ENCODE measurements around the gene CRLF1. TPM values are rescaled to one million over a fixed set of nuclear protein-coding genes. Genes with fewer than 3 reads are reported as not detected.
A peak's percentile ranks its signal among the peaks of the same experiment; 100 is the strongest.

The CRLF1 gene
- total RNA-seq, 1 experiment from 2014 or later, result 16.2 TPM

DNA sequence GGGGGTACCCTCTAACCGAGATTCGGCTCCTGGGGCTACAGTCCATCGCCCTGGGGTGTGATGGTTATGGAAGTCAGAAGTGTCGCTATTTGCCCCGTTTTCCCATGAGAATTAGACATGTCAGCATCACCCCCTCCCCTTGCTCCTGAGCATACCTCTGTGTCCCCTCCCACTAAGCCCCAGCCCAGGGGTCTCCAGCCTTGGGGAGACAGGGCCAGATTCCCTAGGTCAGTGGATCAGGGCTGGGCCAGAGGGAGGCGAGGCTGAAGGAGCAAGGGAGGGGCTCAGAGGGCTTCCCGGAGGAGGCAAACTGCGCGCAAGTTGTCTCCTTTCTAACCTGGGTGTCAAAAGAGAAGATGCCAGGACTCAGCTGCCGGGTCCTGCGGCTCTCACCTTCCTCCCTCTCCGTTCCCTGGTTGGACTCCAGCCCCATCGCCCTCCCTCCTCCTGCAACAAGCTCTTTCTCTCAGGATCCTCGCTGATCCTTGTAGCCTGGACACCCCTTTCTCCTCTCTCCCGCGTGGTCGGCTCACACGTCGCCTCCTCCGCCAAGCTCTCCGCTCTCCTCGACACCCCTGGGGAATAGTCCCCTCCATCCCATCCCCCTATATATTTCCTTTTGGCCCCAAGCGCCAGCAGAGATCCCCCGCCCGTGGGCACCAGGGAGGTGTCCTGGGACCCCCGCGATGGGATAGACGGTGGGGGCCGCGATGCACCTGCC lies 5.6 kb upstream of the CRLF1 start:
- Histone ChIP-seq H4K8ac (replicated peaks; ENCODE audit: insufficient read length, low read depth, low read length) (no peak overlapping the region), H3K9me3 (ENCODE audit: control insufficient read depth, low read depth, low read length) (no peaks in the 10 kb centered on the region), H3K4me1 (ENCODE audit: insufficient read depth, low read length) (peaks cover 17% of the 10 kb centered on the region), H2AK5ac (ENCODE audit: insufficient read length, low read length) (no peak overlapping the region), H3K79me2 (ENCODE audit: insufficient read depth, low read length) (no peaks in the 10 kb centered on the region), H3K23ac (ENCODE audit: insufficient read length, low read depth, low read length) (no peak overlapping the region), H3K56ac (ENCODE audit: insufficient read length, low read depth, low read length) (no peak overlapping the region), H4K5ac (ENCODE audit: insufficient read length, low read depth, low read length) (no peak overlapping the region), H3K9ac (ENCODE audit: extremely low read depth, insufficient read length, low read length) (no peak overlapping the region), H3K4ac (ENCODE audit: low read depth, low read length) (no peak overlapping the region), H3K27me3 (ENCODE audit: insufficient read depth, low read length) (peaks cover 67% of the 10 kb centered on the region), H3K18ac (ENCODE audit: insufficient read length, low read depth, low read length) (no peak overlapping the region), H3K14ac (ENCODE audit: insufficient read depth, low read length) (no peak overlapping the region), H3K27ac (ENCODE audit: insufficient read length, low read depth, low read length) (no peak overlapping the region), H2BK20ac (ENCODE audit: low read depth, low read length, poor library complexity, severe bottlenecking) (no peak overlapping the region), H2BK15ac (ENCODE audit: low read depth, low read length) (no peak overlapping the region), H4K20me1 (ENCODE audit: control insufficient read depth, insufficient read depth, insufficient read length) (no peaks in the 10 kb centered on the region), H2AFZ (ENCODE audit: low read length) (no peak overlapping the region), H3T11ph (ENCODE audit: low read length) (no peak overlapping the region), H2BK5ac (ENCODE audit: insufficient read length, low read length) (no peak overlapping the region), H2BK120ac (ENCODE audit: low read depth, low read length, poor library complexity, severe bottlenecking) (no peak overlapping the region), H2BK12ac (ENCODE audit: insufficient read length, low read depth, low read length) (no peak overlapping the region), H3K4me2 (ENCODE audit: insufficient read depth, insufficient read length, low read length) (peak overlapping the region; percentile 44), H3K23me2 (ENCODE audit: insufficient read length, low read depth, low read length, poor library complexity, severe bottlenecking) (peaks cover 27% of the 10 kb centered on the region), H4K91ac (ENCODE audit: insufficient read length, low read depth, low read length) (no peak overlapping the region), H3K79me1 (ENCODE audit: insufficient read depth, low read depth, low read length, poor library complexity, severe bottlenecking) (no peaks in the 10 kb centered on the region)
- Mint-ChIP-seq H3K27ac (no peak overlapping the region), H3K4me1 (peaks cover 42 to 53% of the 10 kb centered on the region in 2 experiments), H3K27me3 (ENCODE audit: low read depth) (peaks cover 94% of the 10 kb centered on the region), H3K36me3 (ENCODE audit: insufficient read depth in 1 of 3, low read depth in 3 of 3) (peaks cover 0 to 2% (median 0%) of the 10 kb centered on the region in 3 experiments; a peak in 3 of 7 replicates), H3K4me3 (peak overlapping the region; percentile 64 to 88), H3K9me3 (peaks cover 0 to 2% of the 10 kb centered on the region in 2 experiments; a peak in 2 of 5 replicates)
- WGBS (ENCODE audit: extremely low coverage, insufficient read length, low lambda C conversion rate), result no CpG with 5 or more reads among the region's 30 CpGs
- TF ChIP-seq, protein P1, sequence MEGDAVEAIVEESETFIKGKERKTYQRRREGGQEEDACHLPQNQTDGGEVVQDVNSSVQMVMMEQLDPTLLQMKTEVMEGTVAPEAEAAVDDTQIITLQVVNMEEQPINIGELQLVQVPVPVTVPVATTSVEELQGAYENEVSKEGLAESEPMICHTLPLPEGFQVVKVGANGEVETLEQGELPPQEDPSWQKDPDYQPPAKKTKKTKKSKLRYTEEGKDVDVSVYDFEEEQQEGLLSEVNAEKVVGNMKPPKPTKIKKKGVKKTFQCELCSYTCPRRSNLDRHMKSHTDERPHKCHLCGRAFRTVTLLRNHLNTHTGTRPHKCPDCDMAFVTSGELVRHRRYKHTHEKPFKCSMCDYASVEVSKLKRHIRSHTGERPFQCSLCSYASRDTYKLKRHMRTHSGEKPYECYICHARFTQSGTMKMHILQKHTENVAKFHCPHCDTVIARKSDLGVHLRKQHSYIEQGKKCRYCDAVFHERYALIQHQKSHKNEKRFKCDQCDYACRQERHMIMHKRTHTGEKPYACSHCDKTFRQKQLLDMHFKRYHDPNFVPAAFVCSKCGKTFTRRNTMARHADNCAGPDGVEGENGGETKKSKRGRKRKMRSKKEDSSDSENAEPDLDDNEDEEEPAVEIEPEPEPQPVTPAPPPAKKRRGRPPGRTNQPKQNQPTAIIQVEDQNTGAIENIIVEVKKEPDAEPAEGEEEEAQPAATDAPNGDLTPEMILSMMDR (conservative IDR thresholded peaks at IDR 0.05), result no peak
- no peak for DNase-seq

Measured in H9 (cell line).